K562 (cell line): ENCODE data around the gene CYTH4. TPM values are rescaled to one million over a fixed set of nuclear protein-coding genes. Genes with fewer than 3 reads are reported as not detected.

ENCODE experiments used
- ATAC-seq: fragments of 200-7000 bp; cut with Tn5 transposase; 3 replicates; pipeline ENCODE4 v1.9.1; 2020; ENCODE audit warnings: moderate library complexity
- BruUV-seq: library from RNA; stranded (reverse); fragments of 400-500 nt; replicated peaks from 2 replicates; lab custom pipeline; 2021; lab: Mats Ljungman, UMichigan
- CTCF ChIA-PET: fragments of 300-600 bp; formaldehyde crosslinking; extraction: SDS; loops from one replicate; lab custom pipeline; 2021; ENCODE audit warnings: low intra/inter-chr PET ratio; lab: Yijun Ruan, JAX
- POLR2A ChIA-PET: fragments of 300-600, 350-650 bp; sonication (Branson Sonifier 250); formaldehyde crosslinking; extraction: SDS; loops from one replicate; lab custom pipeline; 2021; ENCODE audit warnings: antibody characterized with exemption, inconsistent platforms; lab: Yijun Ruan, JAX
- DNase-seq, 4 experiments: peaks; one replicate each; pipeline versions ENCODE4 v3.0.0 to v3.0.0-alpha.2; 2011 to 2018; ENCODE audit warnings: low spot score in 3 of 4, mixed read lengths in 3 of 4; ENCODE audit errors: extremely low read depth in 1 of 4
- FAIRE-seq: peaks from 2 replicates; lab custom pipeline; 2011; peaks lifted over from hg19 to GRCh38; lab: Jason Lieb, UNC
- H2AFZ ChIP-seq: 2 replicates; pipeline ENCODE4 v1.6.0; 2011; ENCODE audit warnings: low read depth, low read length, control low read depth, inconsistent platforms
- H3K27ac ChIP-seq: fragments of 200-600 bp; 3 replicates; pipeline ENCODE4 v1.8.0; 2011; ENCODE audit warnings: low read depth, mild to moderate bottlenecking, control low read depth, inconsistent platforms, low read length, moderate library complexity, mixed read lengths; ENCODE audit errors: extremely low read depth
- H3K27me3 ChIP-seq, 2 experiments: fragments of 300-600 bp in 1 of 2; 2 replicates in 1 of 2; 3 replicates in 1 of 2; pipeline versions ENCODE4 v1.6.0 to v1.8.0; 2011; ENCODE audit warnings: inconsistent platforms in 2 of 2, low read length in 2 of 2, mild to moderate bottlenecking in 1 of 2, mixed read lengths in 1 of 2, moderate library complexity in 1 of 2; ENCODE audit not compliant: control insufficient read depth in 2 of 2, insufficient read depth in 2 of 2
- H3K36me3 ChIP-seq: fragments of 300-600 bp; 3 replicates; pipeline ENCODE4 v1.8.0; 2011; ENCODE audit warnings: mild to moderate bottlenecking, low read length, inconsistent platforms; ENCODE audit not compliant: control insufficient read depth, insufficient read depth
- H3K4me1 ChIP-seq, 2 experiments: fragments of 200-600 bp in 1 of 2; replicated peaks in 1 of 2; 2 replicates in 1 of 2; 3 replicates in 1 of 2; pipeline versions ENCODE4 v1.5.1 to v1.8.0; 2011; ENCODE audit warnings: inconsistent platforms in 2 of 2, low read length in 2 of 2, mild to moderate bottlenecking in 1 of 2, mixed read lengths in 1 of 2, moderate library complexity in 1 of 2; ENCODE audit not compliant: control insufficient read depth in 2 of 2, insufficient read depth in 2 of 2
- H3K4me2 ChIP-seq: 2 replicates; pipeline ENCODE4 v1.6.1; 2011; ENCODE audit warnings: low read length, control low read depth, inconsistent platforms, mixed read lengths; ENCODE audit not compliant: insufficient read depth
- H3K4me3 ChIP-seq: fragments of 200-600 bp; sonication (generic), shearing (Covaris generic); 2 replicates; pipeline ENCODE4 v1.5.1; 2016; ENCODE audit warnings: control low read depth, inconsistent platforms
- H3K79me2 ChIP-seq: fragments of 200-600 bp; 3 replicates; pipeline ENCODE4 v1.8.0; 2011; ENCODE audit warnings: low read length, inconsistent platforms; ENCODE audit not compliant: control insufficient read depth, insufficient read depth
- H3K9ac ChIP-seq, 2 experiments: 2 replicates each; pipeline versions ENCODE4 v1.6.0 to v1.6.1; 2011; ENCODE audit warnings: low read depth in 2 of 2, low read length in 2 of 2, control low read depth in 1 of 2, inconsistent platforms in 1 of 2, mild to moderate bottlenecking in 1 of 2, mixed read lengths in 1 of 2; ENCODE audit not compliant: insufficient read depth in 1 of 2
- H3K9me1 ChIP-seq: one replicate; pipeline ENCODE4 v1.6.0; 2011; ENCODE audit warnings: inconsistent platforms, mild to moderate bottlenecking, low read length, moderate library complexity; ENCODE audit not compliant: control insufficient read depth, insufficient read depth
- H3K9me3 ChIP-seq: replicated peaks from 2 replicates; pipeline ENCODE4 v1.5.1; 2011; ENCODE audit warnings: low read depth, low read length, inconsistent platforms; ENCODE audit not compliant: control insufficient read depth, insufficient read depth
- H4K20me1 ChIP-seq: replicated peaks from 2 replicates; pipeline ENCODE4 v1.6.1; 2011; ENCODE audit warnings: low read length, inconsistent platforms, mixed read lengths; ENCODE audit not compliant: control insufficient read depth, insufficient read depth
- BRCA1 ChIP-seq, 2 experiments: fragments of 450-650 bp in 1 of 2; sonication (generic) in 1 of 2; formaldehyde crosslinking in 1 of 2; IDR thresholded peaks; 2 replicates each; pipeline versions ENCODE4 v1.5.0 to v1.6.1; 2017 to 2020; ENCODE audit warnings: mild to moderate bottlenecking in 1 of 2, missing genetic modification reagents in 1 of 2
- TCF7 ChIP-seq: sonication (generic); IDR thresholded peaks from 2 replicates; pipeline ENCODE4 v1.6.1; 2016; ENCODE audit warnings: antibody characterized with exemption, borderline replicate concordance
- WGBS: fragments of 100-300 bp; shearing (Covaris generic); methylation state at CpG from one replicate; pipeline ENCODE4 v1.1.6; 2016; ENCODE audit warnings: low coverage, mixed read lengths; ENCODE audit not compliant: insufficient coverage; ENCODE audit errors: missing lambda C conversion rate; 5-methylcytosine and 5-hydroxymethylcytosine counted together
- in situ Hi-C: fragments of 300-500 bp; cut with MboI; formaldehyde crosslinking; loops from 4 replicates; pipeline ENCODE4 v1.15.0; 2018; ENCODE audit warnings: inconsistent platforms, mixed read lengths
- intact Hi-C: fragments of 100-400 bp; cut with micrococcal nuclease; formaldehyde crosslinking; loops from 2 replicates; pipeline ENCODE4 v1.14.2; 2022
- polyA plus RNA-seq, 8 experiments: library from polyadenylated mRNA; depleted of rRNA in 4 of 8; stranded (reverse) in 5 of 8; unstranded in 3 of 8; fragments of >200 nt; fragmentation: Nextera tagmentation in 2 of 8; fragmentation: Illumina TruSeq in 1 of 8; extraction: Ambion mirVana in 2 of 8; extraction: Trizol in 1 of 8; gene quantifications; 2 replicates each; pipeline versions ENCODE4 v1.2.1 to v1.2.3, GENCODE V29; 2011 to 2014; ENCODE audit warnings: inconsistent platforms in 1 of 8, missing spikeins in 1 of 8
- total RNA-seq, 7 experiments: library from RNA; depleted of rRNA in 6 of 7; stranded (reverse); fragments of >200 nt in 6 of 7; fragmentation: Illumina TruSeq in 2 of 7; extraction: Trizol in 2 of 7; gene quantifications; 2 replicates each; pipeline versions ENCODE4 v1.2.1 to v1.2.3, GENCODE V29; 2011 to 2021; ENCODE audit warnings: low replicate concordance in 1 of 7
- TF ChIP-seq, protein P1 (sequence below), 2 experiments: fragments of 250-450 bp in 1 of 2; fragments of 450-650 bp in 1 of 2; sonication (Bioruptor Pico) in 1 of 2; IDR thresholded peaks; 2 replicates each; pipeline versions ENCODE4 v1.6.1 to v1.8.0; 2016 to 2021; ENCODE audit warnings: mild to moderate bottlenecking in 2 of 2, moderate library complexity in 2 of 2, missing compliant biosample characterization in 1 of 2, missing genetic modification characterization in 1 of 2

The CYTH4 gene
- total and polyA plus RNA-seq, 9 of the 15 experiments (the other 6 are each of a cell fraction or from before 2014, with no cell fraction given): 0.03 to 2.0 (median 0.61) TPM; not detected in 1

DNA sequence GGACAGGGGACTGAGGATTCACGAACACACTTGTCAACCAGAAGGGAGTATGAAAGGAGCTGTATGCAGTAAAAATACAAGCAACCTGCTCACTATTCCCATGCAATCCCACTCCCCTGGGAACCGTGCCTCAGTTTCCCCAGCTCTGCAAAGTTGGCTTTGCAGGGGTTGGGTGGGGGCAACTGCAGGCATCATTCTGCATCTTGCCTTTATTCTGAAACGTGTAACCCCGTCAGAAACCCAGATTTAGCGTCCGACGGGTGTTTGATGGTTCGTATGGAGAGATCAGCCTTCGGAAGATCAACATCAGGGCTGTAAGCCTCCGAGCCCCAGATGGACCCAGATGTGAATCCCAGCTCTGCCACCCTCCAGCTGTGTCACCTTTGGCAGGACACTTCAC, 3.6 kb downstream of the CYTH4 start:
- intact Hi-C loops (no loop called here), in situ Hi-C loops (no loop called here)
- no peaks in the 10 kb centered on the region for H3K9me1 ChIP-seq
- no peak for FAIRE-seq
- peaks cover 2 to 10% of the 10 kb centered on the region in 2 experiments; a peak in 2 of 5 replicates for H3K4me1 ChIP-seq
- H3K36me3 ChIP-seq: no peaks in the 10 kb centered on the region
- no peak for ATAC-seq
- TF ChIP-seq, protein P1, sequence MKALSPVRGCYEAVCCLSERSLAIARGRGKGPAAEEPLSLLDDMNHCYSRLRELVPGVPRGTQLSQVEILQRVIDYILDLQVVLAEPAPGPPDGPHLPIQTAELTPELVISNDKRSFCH (CRISPR knock-in tag; IDR thresholded peaks at IDR 0.05): no peak
- TF ChIP-seq, protein P1 (tag; IDR thresholded peaks at IDR 0.05): no peak
- no peak overlapping the region for H2AFZ ChIP-seq
- no peaks in the 10 kb centered on the region for H4K20me1 ChIP-seq
- BruUV-seq: no TSS peak
- H3K79me2 ChIP-seq: no peaks in the 10 kb centered on the region
- H3K9me3 ChIP-seq: no peaks in the 10 kb centered on the region
- H3K27ac ChIP-seq: no peak overlapping the region
- ChIA-PET POLR2A (no interaction called here), CTCF (no interaction called here)
- WGBS: 3% methylated on average over 10 of the region's 10 CpGs
- no peak for DNase-seq
- no peak overlapping the region for H3K4me2 ChIP-seq
- H3K9ac ChIP-seq: no peak overlapping the region
- peaks cover 0 to 24% of the 10 kb centered on the region in 2 experiments; a peak in 4 of 5 replicates for H3K27me3 ChIP-seq
- H3K4me3 ChIP-seq: no peak overlapping the region

DNA sequence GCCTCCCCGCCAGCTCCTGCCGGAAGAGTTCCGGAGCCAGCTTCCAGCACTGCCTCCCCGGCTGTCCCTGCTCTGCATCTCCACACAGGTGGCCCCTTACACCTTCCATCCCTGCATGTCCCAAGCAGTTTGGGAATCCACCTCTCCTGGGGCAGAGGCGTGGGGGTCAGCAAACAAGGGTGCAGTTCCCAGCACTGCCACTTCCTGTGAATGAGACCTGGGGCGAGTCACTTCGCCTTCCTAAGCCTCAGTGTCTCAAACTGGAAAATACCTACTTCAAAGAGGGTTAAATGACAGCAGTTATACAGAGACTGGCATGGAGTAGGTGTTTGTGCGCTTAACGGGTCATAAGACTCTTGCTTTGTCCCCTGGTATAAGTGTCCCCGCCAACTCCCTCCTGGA, 5.2 kb downstream of the CYTH4 start:
- H3K27me3 ChIP-seq: peaks cover 0 to 24% of the 10 kb centered on the region in 2 experiments; a peak in 3 of 5 replicates
- H3K4me3 ChIP-seq: no peak overlapping the region
- POLR2A ChIA-PET: no interaction called here
- in situ Hi-C loops (no loop called here), intact Hi-C loops (no loop called here)
- no peak overlapping the region for H3K4me2 ChIP-seq
- no peaks in the 10 kb centered on the region for H3K9me1 ChIP-seq
- FAIRE-seq (no peak), DNase-seq (no peak), ATAC-seq (no peak)
- no peaks in the 10 kb centered on the region for H3K36me3 ChIP-seq
- no peak overlapping the region for H3K27ac ChIP-seq
- no TSS peak for BruUV-seq
- H3K4me1 ChIP-seq: peaks cover 0 to 5% of the 10 kb centered on the region in 2 experiments; a peak in 1 of 5 replicates
- H3K9ac ChIP-seq: no peak overlapping the region
- WGBS: 14% methylated on average over 9 of the region's 10 CpGs
- no peaks in the 10 kb centered on the region for H3K79me2 ChIP-seq
- peaks cover 2% of the 10 kb centered on the region; the same call in 1 of the 2 replicates for H3K9me3 ChIP-seq
- TF ChIP-seq BRCA1 (IDR thresholded peaks at IDR 0.05): no peak
- TF ChIP-seq BRCA1 (CRISPR knock-in tag; IDR thresholded peaks at IDR 0.05): no peak
- TF ChIP-seq TCF7: no peak
- no peaks in the 10 kb centered on the region for H4K20me1 ChIP-seq
- CTCF ChIA-PET: no interaction called here
- H2AFZ ChIP-seq: no peak overlapping the region
